GM21367 (cell line): ENCODE results near the gene RPL38.

Experiments used
- ATAC-seq: cut with Tn5 transposase; IDR thresholded peaks from one replicate; pipeline ENCODE4 v1.9.1; 2021; ENCODE audit not compliant: unreplicated experiment

Gene RPL38

GRCh38 chr17:74210191-74211140 lies 7.0 kb downstream of the RPL38 start:
- ATAC-seq, result no peak

DNA sequence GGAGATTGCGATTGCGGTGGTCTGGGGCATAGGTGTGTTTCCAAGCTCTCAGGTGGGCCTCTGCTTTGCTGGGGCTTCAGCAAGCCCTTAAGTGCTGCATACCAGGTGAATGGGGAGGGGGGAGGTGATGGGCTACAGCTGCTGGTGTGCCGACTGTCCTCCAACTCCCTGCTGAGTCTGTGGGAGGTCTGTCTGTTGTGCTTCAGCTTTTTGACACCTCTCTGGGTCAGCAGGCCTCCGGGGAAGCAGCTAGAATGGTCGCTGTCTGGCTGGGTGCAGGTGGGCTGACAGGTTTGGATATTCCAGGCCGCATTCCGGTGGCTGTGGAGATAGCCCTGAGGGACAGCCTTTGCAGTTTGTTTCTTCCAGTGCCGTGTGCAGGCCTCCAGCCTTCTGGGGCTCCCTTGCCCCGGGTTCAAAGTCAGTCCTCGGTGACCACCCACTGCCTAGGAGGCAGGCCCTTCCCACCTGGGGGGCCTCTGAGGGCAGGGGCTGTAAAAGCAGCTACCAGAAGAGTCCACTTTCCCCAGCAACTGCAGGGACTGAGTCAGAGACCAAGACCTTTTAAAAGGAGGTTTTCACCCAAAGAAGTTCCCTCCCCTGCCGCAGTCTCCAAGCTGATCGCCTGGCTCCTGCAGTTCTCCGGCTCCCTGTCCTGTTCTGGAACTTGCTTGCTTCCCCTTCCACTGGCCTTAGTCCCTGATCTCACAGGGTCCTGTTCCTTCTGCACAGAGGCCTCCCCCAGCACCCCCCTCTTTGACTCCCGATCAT lies 7.8 kb downstream of the RPL38 start:
- no peak for ATAC-seq

DNA sequence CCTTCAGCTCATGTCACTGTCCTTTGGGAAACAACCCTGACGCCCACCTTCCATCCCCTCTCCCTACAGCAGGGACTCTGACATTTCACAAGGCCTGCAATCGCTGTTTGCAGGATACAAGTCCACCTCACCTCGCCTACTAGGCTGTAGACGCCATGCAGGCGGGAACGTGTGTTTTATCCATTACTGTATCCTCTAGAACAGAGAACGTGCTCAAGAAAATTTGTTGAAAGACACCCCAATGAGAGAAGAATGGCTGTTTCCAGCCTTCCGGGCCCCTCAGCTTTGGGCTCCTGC lies 8.4 kb downstream of the RPL38 start:
- ATAC-seq, result no peak

- ATAC-seq, result no peak
These were observed 8.9 kb downstream of the RPL38 start for GRCh38 chr17:74212209-74212912.

GRCh38 chr17:74212913-74213791 lies 9.7 kb downstream of the RPL38 start, which contains the start of gene TTYH2:
TSS of gene TTYH2 (plus strand) at chr17:74213571. CDS start at chr17:74213588, 17 bp downstream.
- peak; percentile 57 for ATAC-seq

- no peak for ATAC-seq
These were observed 10.4 kb downstream of the RPL38 start for GRCh38 chr17:74213861-74214391.

GRCh38 chr17:74214484-74215341 lies 11.2 kb downstream of the RPL38 start:
- no peak for ATAC-seq

DNA sequence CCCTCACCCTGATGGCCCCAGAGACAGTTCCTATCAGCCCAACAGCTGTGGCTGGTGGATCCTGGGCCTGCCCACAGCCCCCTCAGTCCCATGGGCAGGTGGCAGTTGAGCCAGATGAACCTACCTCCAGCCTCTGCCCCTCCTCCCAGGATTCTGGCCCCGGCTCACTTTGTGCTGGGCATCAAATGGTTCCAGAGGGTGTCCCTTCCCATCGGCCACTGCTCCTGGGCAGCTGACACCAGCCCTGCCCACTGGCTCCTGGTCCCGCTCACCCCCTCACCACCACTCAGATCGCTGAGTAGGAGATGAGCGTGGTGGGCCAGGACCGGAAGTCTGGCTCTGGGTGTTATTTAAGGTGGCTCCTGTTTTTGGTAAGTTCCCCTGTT lies 11.9 kb downstream of the RPL38 start:
- no peak for ATAC-seq

- no peak for ATAC-seq
These were observed 13.0 kb downstream of the RPL38 start for GRCh38 chr17:74216505-74216904.

- no peak for ATAC-seq
These were observed 13.7 kb downstream of the RPL38 start for GRCh38 chr17:74217037-74217730.

- no peak for ATAC-seq
These were observed 14.4 kb downstream of the RPL38 start for GRCh38 chr17:74217888-74218287.

- ATAC-seq, result no peak
These were observed 15.0 kb downstream of the RPL38 start for GRCh38 chr17:74218436-74218835.

DNA sequence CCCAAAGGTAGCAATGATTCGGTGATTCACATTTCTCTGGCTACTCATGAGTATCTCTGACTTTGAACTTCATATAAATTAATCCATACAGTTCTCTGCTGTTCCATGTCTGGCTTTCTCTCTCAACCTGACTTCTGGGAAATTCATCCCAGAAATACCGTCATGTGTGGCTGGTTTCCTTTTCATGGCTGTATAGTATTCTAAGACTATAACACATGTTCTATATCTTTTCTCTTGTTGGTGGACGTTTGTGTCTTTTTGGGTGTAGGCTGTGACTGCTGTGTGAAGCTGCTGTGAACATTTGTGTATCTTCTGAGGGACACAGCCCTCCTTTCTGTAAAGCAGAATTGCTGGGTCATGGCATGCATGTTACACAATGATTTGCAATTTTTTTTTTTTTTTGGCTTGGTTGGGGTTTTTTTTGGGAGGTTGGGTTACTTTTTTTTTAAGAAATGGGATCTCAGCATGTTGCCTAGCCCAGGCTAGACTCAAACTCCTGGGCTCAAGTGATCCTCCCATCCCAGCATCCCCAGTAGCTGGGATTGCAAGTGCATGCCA lies 16.2 kb downstream of the RPL38 start:
- ATAC-seq, result no peak

DNA sequence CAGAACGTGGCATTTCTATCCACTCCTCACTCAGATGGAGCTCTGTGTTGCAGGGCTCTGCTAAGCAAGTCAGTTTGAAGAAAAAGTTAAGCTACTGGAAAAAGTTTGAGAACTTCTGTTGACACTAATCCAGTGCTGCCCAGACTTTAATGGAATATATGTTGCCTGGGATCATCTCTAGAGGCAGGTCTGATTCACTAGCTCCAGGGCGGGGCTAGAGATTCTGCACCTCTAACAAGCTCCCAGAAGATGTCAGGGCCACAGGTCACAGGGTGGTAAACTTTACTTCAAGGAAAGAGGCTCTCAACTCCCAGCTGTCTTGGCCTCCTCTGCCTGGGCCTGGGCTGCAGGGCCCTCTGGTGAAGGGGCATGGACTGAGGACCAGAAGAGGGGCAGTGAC lies 16.7 kb downstream of the RPL38 start:
- ATAC-seq, result no peak

DNA sequence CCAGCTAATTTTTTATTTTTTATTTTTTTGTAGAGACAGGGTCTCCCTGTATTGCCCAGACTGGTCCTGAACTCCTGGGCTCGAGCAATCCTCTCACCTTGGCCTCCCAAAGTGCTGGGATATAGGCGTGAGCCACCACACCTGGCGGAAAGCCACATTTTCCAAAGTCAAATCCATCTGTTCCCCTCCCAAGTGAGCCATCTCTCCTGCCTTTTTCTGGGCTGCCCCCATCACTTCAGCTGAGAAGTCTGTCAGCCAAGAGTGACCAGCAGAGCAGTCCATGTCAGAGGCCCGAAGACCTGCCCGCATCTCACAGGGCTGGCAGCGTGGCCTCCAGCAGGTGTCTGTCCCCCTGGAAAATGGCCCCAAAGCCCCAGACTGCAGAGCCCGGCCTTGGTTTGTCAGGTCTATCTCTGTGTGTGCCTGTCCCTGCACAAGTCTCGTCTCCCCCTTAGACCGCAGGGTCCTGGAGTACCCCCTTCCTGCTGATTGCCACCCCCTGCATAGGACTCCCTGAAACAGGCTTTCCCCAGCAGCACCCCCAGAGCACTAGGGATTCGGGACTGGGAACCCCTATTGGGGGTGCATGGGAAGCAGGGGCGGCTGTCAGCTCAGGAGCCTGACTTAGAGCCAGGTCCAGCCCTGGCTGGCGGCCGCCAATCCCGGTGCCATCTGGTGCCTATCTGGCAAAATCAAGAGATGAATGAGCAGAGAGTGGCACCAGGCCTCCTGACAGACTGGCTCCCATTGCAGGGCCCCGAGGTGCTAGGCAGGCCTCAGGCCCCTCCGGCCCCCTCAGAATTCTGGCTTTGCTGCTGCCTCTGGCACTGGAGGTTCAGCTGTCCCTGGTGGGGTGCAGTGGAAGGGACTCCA lies 17.7 kb downstream of the RPL38 start:
- no peak for ATAC-seq

- ATAC-seq, result no peak
These were observed 18.9 kb downstream of the RPL38 start for GRCh38 chr17:74222399-74222798.

DNA sequence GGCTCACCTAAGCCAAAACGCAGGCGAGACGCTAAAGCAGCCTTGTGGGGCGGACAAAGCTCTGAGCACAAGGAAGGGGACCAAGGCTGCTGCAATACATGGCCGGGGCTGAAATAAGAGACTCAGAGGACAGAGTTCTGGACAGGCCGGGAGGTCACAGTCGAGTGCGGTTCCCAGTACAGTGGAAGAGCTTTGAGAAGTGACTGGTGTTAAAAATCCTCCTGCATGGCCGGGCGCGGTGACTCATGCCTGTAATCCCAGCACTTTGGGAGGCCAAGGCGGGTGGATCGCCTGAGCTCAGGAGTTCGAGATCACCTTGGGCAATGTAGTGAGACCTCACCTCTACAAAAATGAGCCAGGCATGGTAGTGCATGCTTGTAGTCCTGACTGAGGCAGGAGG lies 20.4 kb downstream of the RPL38 start:
- no peak for ATAC-seq
